Activated CD4-positive, alpha-beta memory T cell treated with anti-CD3 and anti-CD28 coated beads, Interleukin-2, amount 10 ng/mL, durations not matched to agents 7 days and 5 days (primary cell): ENCODE data around the gene PCDH1. TPM values are rescaled to one million over a fixed set of nuclear protein-coding genes. Genes with fewer than 3 reads are reported as not detected.

Experiments
- CTCF ChIA-PET: fragments of 350-600 bp; sonication (Branson Sonifier 250); formaldehyde crosslinking; loops from one replicate; lab custom pipeline; 2021; ENCODE audit warnings: antibody characterized with exemption, inconsistent platforms; lab: Charles Lee
- POLR2A ChIA-PET: fragments of 350-600 bp; sonication (Branson Sonifier 250); formaldehyde crosslinking; loops from one replicate; lab custom pipeline; 2021; ENCODE audit warnings: antibody characterized with exemption; lab: Charles Lee
- DNase-seq: peaks from one replicate; pipeline ENCODE4 v3.0.0-alpha.2; 2020
- H3K27ac Mint-ChIP-seq: one replicate; pipeline ENCODE4 v1.8.0; 2021; ENCODE audit warnings: mild to moderate bottlenecking, mixed read lengths
- H3K27me3 Mint-ChIP-seq: one replicate; pipeline ENCODE4 v1.8.0; 2021; ENCODE audit warnings: mixed read lengths
- H3K36me3 Mint-ChIP-seq: one replicate; pipeline ENCODE4 v1.8.0; 2021; ENCODE audit warnings: low read depth, mixed read lengths
- H3K4me1 Mint-ChIP-seq: one replicate; pipeline ENCODE4 v1.8.0; 2021; ENCODE audit warnings: mixed read lengths
- H3K4me3 Mint-ChIP-seq: one replicate; pipeline ENCODE4 v1.8.0; 2021; ENCODE audit warnings: mild to moderate bottlenecking, mixed read lengths
- H3K9me3 Mint-ChIP-seq: one replicate; pipeline ENCODE4 v1.8.0; 2021; ENCODE audit warnings: mixed read lengths
- total RNA-seq, 2 experiments: library from RNA; stranded (reverse); gene quantifications; one replicate each; pipeline ENCODE4 v1.2.3, GENCODE V29; 2021

PCDH1 gene
- total RNA-seq, 2 experiments from 2014 or later: not detected

DNA sequence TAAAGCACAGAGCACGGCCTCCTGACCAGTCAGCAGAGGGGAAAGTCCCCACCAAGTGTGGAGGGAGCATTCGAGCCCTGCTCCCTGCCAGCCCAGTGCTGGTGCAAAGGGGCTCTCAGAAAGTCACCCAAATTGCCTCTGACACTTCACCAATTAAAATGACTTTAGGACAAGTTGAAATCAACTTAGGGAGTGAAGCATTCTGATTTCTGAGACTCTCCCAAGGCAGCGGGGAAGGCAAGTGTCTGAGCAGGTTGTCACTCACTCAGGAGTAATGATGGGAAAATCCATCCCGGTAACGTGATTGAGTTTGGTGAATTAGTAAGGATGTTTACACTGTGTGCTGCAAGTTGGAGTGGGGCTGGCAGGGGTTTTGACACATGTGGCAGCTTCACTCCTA is 73.7 kb downstream of the PCDH1 start:
- Mint-ChIP-seq H3K27ac (no peak overlapping the region), H3K27me3 (peaks cover 57% of the 10 kb centered on the region)
- CTCF ChIA-PET: interaction anchor here (0.5 kb wide), 1 partner anchor 8 kb away, joined by 3 read pairs; no protein-coding TSS in a partner anchor

More for the DNA sequence above, 73.7 kb downstream of the PCDH1 start:
- Mint-ChIP-seq H3K4me3 (no peak overlapping the region), H3K9me3 (no peaks in the 10 kb centered on the region), H3K4me1 (peaks cover 9% of the 10 kb centered on the region), H3K36me3 (no peaks in the 10 kb centered on the region)
- no peak for DNase-seq
- POLR2A ChIA-PET: no interaction called here

Other genes with a start within 250 kb of the PCDH1 start
- gene HDAC3, start 241.6 kb downstream of the PCDH1 start, total RNA-seq: 10 to 100 TPM; 72.0 to 77.9 TPM
- 10 to 100 TPM; 18.8 to 19.4 TPM for gene RELL2, start 241.4 kb downstream of the PCDH1 start, total RNA-seq
- gene FCHSD1, start 227.0 kb downstream of the PCDH1 start, total RNA-seq: 10 to 100 TPM; 69.8 to 71.8 TPM
- 10 to 100 TPM; 13.6 to 13.9 TPM for gene ARAP3, start 196.2 kb downstream of the PCDH1 start, total RNA-seq
- gene DELE1, start 45.5 kb upstream of the PCDH1 start, total RNA-seq: 10 to 100 TPM; 73.4 to 80.7 TPM
- 1 to 10 TPM; 2.0 to 2.2 TPM for gene PCDH12, start 79.8 kb upstream of the PCDH1 start, total RNA-seq
- gene RNF14, start 90.7 kb upstream of the PCDH1 start, total RNA-seq: 10 to 100 TPM; 32.5 to 35.7 TPM
- 10 to 100 TPM; 27.1 to 32.1 TPM for gene GNPDA1, start 134.6 kb upstream of the PCDH1 start, total RNA-seq
- 10 to 100 TPM; 57.1 to 59.3 TPM for gene NDFIP1, start 230.4 kb upstream of the PCDH1 start, total RNA-seq